H9 (cell line): ENCODE results near the gene DMAC2. TPM values are rescaled to one million over a fixed set of nuclear protein-coding genes. Genes with fewer than 3 reads are reported as not detected.

Experiments
- DNase-seq: peaks from one replicate; pipeline ENCODE4 v3.0.0-alpha.2; 2017
- H2AFZ ChIP-seq: one replicate; pipeline ENCODE4 v1.6.1; 2013; ENCODE audit warnings: mild to moderate bottlenecking, low read length, control low read depth, moderate library complexity
- H2AK5ac ChIP-seq: 2 replicates; pipeline ENCODE4 v1.6.1; 2013; ENCODE audit warnings: low read length, control low read depth, mixed read lengths; ENCODE audit not compliant: insufficient read length
- H2BK120ac ChIP-seq: one replicate; pipeline ENCODE4 v1.6.1; 2013; ENCODE audit warnings: low read depth, mild to moderate bottlenecking, low read length, control low read depth, inconsistent platforms; ENCODE audit not compliant: poor library complexity, severe bottlenecking
- H2BK12ac ChIP-seq: 2 replicates; pipeline ENCODE4 v1.6.1; 2013; ENCODE audit warnings: low read length, control low read depth, mixed read lengths, low read depth; ENCODE audit not compliant: insufficient read length
- H2BK15ac ChIP-seq: 2 replicates; pipeline ENCODE4 v1.6.1; 2013; ENCODE audit warnings: low read depth, low read length, control low read depth
- H2BK20ac ChIP-seq: one replicate; pipeline ENCODE4 v1.6.1; 2013; ENCODE audit warnings: low read depth, mild to moderate bottlenecking, low read length, control low read depth, inconsistent platforms; ENCODE audit not compliant: poor library complexity, severe bottlenecking
- H2BK5ac ChIP-seq: 2 replicates; pipeline ENCODE4 v1.6.1; 2013; ENCODE audit warnings: low read length, control low read depth, mixed read lengths; ENCODE audit not compliant: insufficient read length
- H3K14ac ChIP-seq: 2 replicates; pipeline ENCODE4 v1.6.1; 2013; ENCODE audit warnings: low read length, control low read depth; ENCODE audit not compliant: insufficient read depth
- H3K18ac ChIP-seq: 2 replicates; pipeline ENCODE4 v1.6.1; 2013; ENCODE audit warnings: low read depth, mild to moderate bottlenecking, mixed read lengths, low read length, control low read depth; ENCODE audit not compliant: insufficient read length
- H3K23ac ChIP-seq: 2 replicates; pipeline ENCODE4 v1.6.1; 2013; ENCODE audit warnings: low read length, control low read depth, mixed read lengths, low read depth; ENCODE audit not compliant: insufficient read length
- H3K23me2 ChIP-seq: 2 replicates; pipeline ENCODE4 v1.6.1; 2013; ENCODE audit warnings: low read depth, mild to moderate bottlenecking, mixed read lengths, low read length, control low read depth; ENCODE audit not compliant: insufficient read length, poor library complexity, severe bottlenecking
- H3K27ac ChIP-seq: 2 replicates; pipeline ENCODE4 v1.5.1; 2013; ENCODE audit warnings: low read length, control low read depth, mixed read lengths, low read depth; ENCODE audit not compliant: insufficient read length
- H3K27me3 ChIP-seq: 2 replicates; pipeline ENCODE4 v1.6.1; 2013; ENCODE audit warnings: low read length, control low read depth, inconsistent platforms; ENCODE audit not compliant: insufficient read depth
- H3K4ac ChIP-seq: 2 replicates; pipeline ENCODE4 v1.6.1; 2013; ENCODE audit warnings: low read depth, mild to moderate bottlenecking, control low read depth, inconsistent platforms, low read length, moderate library complexity
- H3K4me1 ChIP-seq: 2 replicates; pipeline ENCODE4 v1.6.1; 2013; ENCODE audit warnings: low read length, control low read depth, inconsistent platforms; ENCODE audit not compliant: insufficient read depth
- H3K4me2 ChIP-seq: 2 replicates; pipeline ENCODE4 v1.6.1; 2013; ENCODE audit warnings: low read length, control low read depth, mixed read lengths; ENCODE audit not compliant: insufficient read length, insufficient read depth
- H3K56ac ChIP-seq: 2 replicates; pipeline ENCODE4 v1.6.1; 2013; ENCODE audit warnings: low read depth, mild to moderate bottlenecking, mixed read lengths, low read length, control low read depth; ENCODE audit not compliant: insufficient read length
- H3K79me1 ChIP-seq: 2 replicates; pipeline ENCODE4 v1.6.1; 2013; ENCODE audit warnings: low read depth, mild to moderate bottlenecking, moderate library complexity, low read length, control low read depth, inconsistent platforms; ENCODE audit not compliant: insufficient read depth, poor library complexity, severe bottlenecking
- H3K79me2 ChIP-seq: 2 replicates; pipeline ENCODE4 v1.6.1; 2013; ENCODE audit warnings: low read length, control low read depth, inconsistent platforms; ENCODE audit not compliant: insufficient read depth
- H3K9ac ChIP-seq: 2 replicates; pipeline ENCODE4 v1.6.1; 2013; ENCODE audit warnings: low read length, control low read depth, mixed read lengths; ENCODE audit not compliant: insufficient read length; ENCODE audit errors: extremely low read depth
- H3K9me3 ChIP-seq: one replicate; pipeline ENCODE4 v1.6.1; 2013; ENCODE audit warnings: low read depth, low read length, inconsistent platforms; ENCODE audit not compliant: control insufficient read depth
- H3T11ph ChIP-seq: one replicate; pipeline ENCODE4 v1.6.1; 2013; ENCODE audit warnings: mild to moderate bottlenecking, low read length, control low read depth, inconsistent platforms
- H4K20me1 ChIP-seq: one replicate; pipeline ENCODE4 v1.6.1; 2013; ENCODE audit not compliant: control insufficient read depth, insufficient read length, insufficient read depth
- H4K5ac ChIP-seq: 2 replicates; pipeline ENCODE4 v1.6.1; 2013; ENCODE audit warnings: low read depth, mild to moderate bottlenecking, mixed read lengths, low read length, control low read depth; ENCODE audit not compliant: insufficient read length
- H4K8ac ChIP-seq: replicated peaks from 2 replicates; pipeline ENCODE4 v1.6.1; 2013; ENCODE audit warnings: low read length, control low read depth, mixed read lengths, low read depth; ENCODE audit not compliant: insufficient read length
- H4K91ac ChIP-seq: 2 replicates; pipeline ENCODE4 v1.6.1; 2013; ENCODE audit warnings: low read depth, mild to moderate bottlenecking, moderate library complexity, mixed read lengths, low read length, control low read depth; ENCODE audit not compliant: insufficient read length
- H3K27ac Mint-ChIP-seq, 3 experiments: 2 replicates in 2 of 3; 3 replicates in 1 of 3; pipeline ENCODE4 v1.8.0; 2020 to 2021; ENCODE audit warnings: mixed read lengths in 3 of 3, mild to moderate bottlenecking in 1 of 3, moderate library complexity in 1 of 3
- H3K27me3 Mint-ChIP-seq: 2 replicates; pipeline ENCODE4 v1.8.0; 2021; ENCODE audit warnings: low read depth, mild to moderate bottlenecking, moderate library complexity, mixed read lengths
- H3K36me3 Mint-ChIP-seq, 3 experiments: 2 replicates in 2 of 3; 3 replicates in 1 of 3; pipeline ENCODE4 v1.8.0; 2020 to 2021; ENCODE audit warnings: low read depth in 3 of 3, mixed read lengths in 3 of 3; ENCODE audit not compliant: insufficient read depth in 1 of 3
- H3K4me1 Mint-ChIP-seq, 2 experiments: 2 replicates each; pipeline ENCODE4 v1.8.0; 2020; ENCODE audit warnings: mixed read lengths in 2 of 2
- H3K4me3 Mint-ChIP-seq, 2 experiments: 2 replicates in 1 of 2; 3 replicates in 1 of 2; pipeline ENCODE4 v1.8.0; 2020 to 2021; ENCODE audit warnings: mild to moderate bottlenecking in 2 of 2, mixed read lengths in 2 of 2, moderate library complexity in 1 of 2
- H3K9me3 Mint-ChIP-seq, 2 experiments: 2 replicates in 1 of 2; 3 replicates in 1 of 2; pipeline ENCODE4 v1.8.0; 2020; ENCODE audit warnings: mild to moderate bottlenecking in 2 of 2, mixed read lengths in 2 of 2, moderate library complexity in 1 of 2
- WGBS: extraction: QIAGEN DNeasy Blood & Tissue Kit; methylation state at CpG from one replicate; pipeline ENCODE4 v1.1.7; 2013; ENCODE audit warnings: missing lambda C conversion rate, low lambda C conversion rate, mixed read lengths; ENCODE audit not compliant: insufficient read length; ENCODE audit errors: extremely low coverage; 5-methylcytosine and 5-hydroxymethylcytosine counted together
- total RNA-seq: library from RNA; stranded (reverse); gene quantifications from 2 replicates; pipeline ENCODE4 v1.2.1, GENCODE V29; 2021
- TF ChIP-seq, protein P1 (sequence below): fragments of 200-600 bp; sonication (generic); conservative IDR thresholded peaks from 3 replicates; pipeline ENCODE4 v1.8.0; 2021; ENCODE audit warnings: antibody characterized with exemption, mild to moderate bottlenecking

The DMAC2 gene
- total RNA-seq, 1 experiment from 2014 or later, result 70.5 TPM

DNA sequence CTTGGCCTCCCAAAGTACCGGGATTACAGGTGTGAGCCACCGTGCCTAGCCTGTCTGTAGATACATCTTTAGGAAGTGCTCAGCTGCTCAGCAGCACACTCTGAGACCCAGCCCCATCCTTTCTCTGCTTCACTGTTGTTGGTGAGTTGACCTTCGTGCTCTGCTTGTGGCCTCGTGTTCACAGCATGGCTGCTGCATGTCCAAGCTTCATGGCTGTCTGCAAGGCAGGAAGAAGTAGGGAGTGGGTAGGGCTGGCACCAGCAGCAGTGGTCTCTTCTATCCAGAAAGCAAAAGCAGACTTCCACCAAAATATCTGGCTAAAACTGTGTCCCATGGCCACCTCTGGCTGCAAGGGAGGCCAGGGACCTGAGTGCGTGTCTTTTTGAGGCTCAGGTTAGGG, 26.8 kb downstream of the DMAC2 start:
- H3K4me1 Mint-ChIP-seq, result peaks cover 0 to 6% of the 10 kb centered on the region in 2 experiments; a peak in 2 of 4 replicates
- H3K4me2 ChIP-seq, result no peak overlapping the region
- no peak overlapping the region for H2AFZ ChIP-seq
- no peak overlapping the region for H3T11ph ChIP-seq
- no peaks in the 10 kb centered on the region; the same call in 1 of the 2 replicates for H3K4me1 ChIP-seq
- H2BK15ac ChIP-seq, result no peak overlapping the region
- H3K27me3 ChIP-seq, result no peaks in the 10 kb centered on the region
- no peak overlapping the region for H2AK5ac ChIP-seq
- H3K14ac ChIP-seq, result no peak overlapping the region
- no peak overlapping the region for H3K56ac ChIP-seq
- no peak overlapping the region for H3K4ac ChIP-seq
- no peak for DNase-seq
- TF ChIP-seq, protein P1, sequence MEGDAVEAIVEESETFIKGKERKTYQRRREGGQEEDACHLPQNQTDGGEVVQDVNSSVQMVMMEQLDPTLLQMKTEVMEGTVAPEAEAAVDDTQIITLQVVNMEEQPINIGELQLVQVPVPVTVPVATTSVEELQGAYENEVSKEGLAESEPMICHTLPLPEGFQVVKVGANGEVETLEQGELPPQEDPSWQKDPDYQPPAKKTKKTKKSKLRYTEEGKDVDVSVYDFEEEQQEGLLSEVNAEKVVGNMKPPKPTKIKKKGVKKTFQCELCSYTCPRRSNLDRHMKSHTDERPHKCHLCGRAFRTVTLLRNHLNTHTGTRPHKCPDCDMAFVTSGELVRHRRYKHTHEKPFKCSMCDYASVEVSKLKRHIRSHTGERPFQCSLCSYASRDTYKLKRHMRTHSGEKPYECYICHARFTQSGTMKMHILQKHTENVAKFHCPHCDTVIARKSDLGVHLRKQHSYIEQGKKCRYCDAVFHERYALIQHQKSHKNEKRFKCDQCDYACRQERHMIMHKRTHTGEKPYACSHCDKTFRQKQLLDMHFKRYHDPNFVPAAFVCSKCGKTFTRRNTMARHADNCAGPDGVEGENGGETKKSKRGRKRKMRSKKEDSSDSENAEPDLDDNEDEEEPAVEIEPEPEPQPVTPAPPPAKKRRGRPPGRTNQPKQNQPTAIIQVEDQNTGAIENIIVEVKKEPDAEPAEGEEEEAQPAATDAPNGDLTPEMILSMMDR, result no peak
- no peaks in the 10 kb centered on the region; the same call in 1 of the 2 replicates for H3K27me3 Mint-ChIP-seq
- no peak overlapping the region for H4K91ac ChIP-seq
- H2BK12ac ChIP-seq, result no peak overlapping the region
- no peak overlapping the region for H3K27ac Mint-ChIP-seq
- no CpG with 5 or more reads among the region's 5 CpGs for WGBS
- no peak overlapping the region for H3K27ac ChIP-seq
- H3K4me3 Mint-ChIP-seq, result no peak overlapping the region
- H3K9ac ChIP-seq, result no peak overlapping the region
- H3K79me2 ChIP-seq, result no peaks in the 10 kb centered on the region
- H3K18ac ChIP-seq, result no peak overlapping the region
- no peak overlapping the region for H3K23ac ChIP-seq
- H3K23me2 ChIP-seq, result peaks cover 4% of the 10 kb centered on the region
- H3K9me3 ChIP-seq, result no peaks in the 10 kb centered on the region
- no peak overlapping the region for H4K5ac ChIP-seq
- H3K79me1 ChIP-seq, result no peaks in the 10 kb centered on the region
- H2BK120ac ChIP-seq, result no peak overlapping the region
- H2BK5ac ChIP-seq, result no peak overlapping the region
- H2BK20ac ChIP-seq, result no peak overlapping the region
- no peak overlapping the region for H4K8ac ChIP-seq
- H3K36me3 Mint-ChIP-seq, result peaks cover 2 to 27% (median 20%) of the 10 kb centered on the region in 3 experiments; a peak in 6 of 7 replicates
- H4K20me1 ChIP-seq, result no peaks in the 10 kb centered on the region
- H3K9me3 Mint-ChIP-seq, result no peaks in the 10 kb centered on the region
